RWPE1 (cell line): ENCODE results near the gene CNTNAP1.

ENCODE experiments used
- CTCF ChIA-PET: fragments of 350-600 bp; sonication (Branson Sonifier 250); formaldehyde crosslinking; extraction: SDS; loops from one replicate; lab custom pipeline; 2021; lab: Yijun Ruan, JAX
- POLR2A ChIA-PET: fragments of 400-600 bp; formaldehyde crosslinking; extraction: SDS; loops from one replicate; lab custom pipeline; 2020; ENCODE audit warnings: antibody characterized with exemption; ENCODE audit not compliant: low non-redundant PET; lab: Yijun Ruan, JAX
- DNase-seq: peaks from one replicate; pipeline ENCODE4 v3.0.0; 2012; ENCODE audit warnings: low spot score
- H3K27ac ChIP-seq: fragments of 450-650 bp; 2 replicates; pipeline ENCODE4 v1.5.1; 2017
- TF ChIP-seq, protein P1 (sequence below): fragments of 450-650 bp; conservative IDR thresholded peaks from 2 replicates; pipeline ENCODE4 v1.5.1; 2017; ENCODE audit warnings: low read depth, mild to moderate bottlenecking

Gene CNTNAP1

DNA sequence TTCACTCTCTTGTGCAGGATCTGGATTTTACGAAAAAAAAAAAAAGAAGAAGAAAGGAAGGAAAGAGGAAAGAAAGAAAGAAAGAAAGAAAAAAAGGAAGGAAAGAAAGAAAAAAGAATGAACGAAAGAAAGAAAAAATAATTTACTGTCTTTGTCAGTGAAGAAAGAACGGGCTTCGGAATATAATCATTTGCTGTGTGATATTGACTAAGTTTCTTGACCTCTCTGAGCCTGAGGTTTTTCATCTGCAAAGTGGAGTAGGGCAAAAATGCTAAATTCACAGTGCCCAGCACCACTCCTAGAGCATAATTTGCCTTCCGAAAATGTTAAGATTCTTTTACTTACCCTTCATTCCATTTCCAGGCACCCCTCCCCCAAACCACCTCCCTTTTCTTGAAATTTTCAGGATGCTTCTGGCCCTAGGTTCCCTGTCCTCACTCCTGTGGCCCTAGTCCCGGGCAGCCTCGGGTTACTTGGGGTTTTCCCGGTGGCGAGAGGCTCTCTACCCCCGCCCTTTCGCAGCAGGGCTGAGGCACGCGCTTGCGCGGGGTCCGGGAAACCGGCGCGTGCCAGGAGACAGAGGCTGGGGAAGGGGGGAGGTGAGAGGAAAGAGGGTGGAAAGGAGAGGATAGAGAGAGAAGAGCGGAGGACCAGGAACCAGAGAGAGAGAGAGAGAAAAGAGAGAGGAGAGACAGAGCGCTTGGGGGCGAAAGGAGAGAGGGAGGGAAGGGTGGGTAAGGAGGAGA, at the start of gene CNTNAP1:
Gene CNTNAP1 (plus strand): TSS at position 556 of the 746 bp plus-strand sequence. CDS start 299 bp downstream, outside the sequence.
- POLR2A ChIA-PET: no interaction called here
- peak within 1 kb of the TSS; percentile 99 for H3K27ac ChIP-seq
- TF ChIP-seq, protein P1, sequence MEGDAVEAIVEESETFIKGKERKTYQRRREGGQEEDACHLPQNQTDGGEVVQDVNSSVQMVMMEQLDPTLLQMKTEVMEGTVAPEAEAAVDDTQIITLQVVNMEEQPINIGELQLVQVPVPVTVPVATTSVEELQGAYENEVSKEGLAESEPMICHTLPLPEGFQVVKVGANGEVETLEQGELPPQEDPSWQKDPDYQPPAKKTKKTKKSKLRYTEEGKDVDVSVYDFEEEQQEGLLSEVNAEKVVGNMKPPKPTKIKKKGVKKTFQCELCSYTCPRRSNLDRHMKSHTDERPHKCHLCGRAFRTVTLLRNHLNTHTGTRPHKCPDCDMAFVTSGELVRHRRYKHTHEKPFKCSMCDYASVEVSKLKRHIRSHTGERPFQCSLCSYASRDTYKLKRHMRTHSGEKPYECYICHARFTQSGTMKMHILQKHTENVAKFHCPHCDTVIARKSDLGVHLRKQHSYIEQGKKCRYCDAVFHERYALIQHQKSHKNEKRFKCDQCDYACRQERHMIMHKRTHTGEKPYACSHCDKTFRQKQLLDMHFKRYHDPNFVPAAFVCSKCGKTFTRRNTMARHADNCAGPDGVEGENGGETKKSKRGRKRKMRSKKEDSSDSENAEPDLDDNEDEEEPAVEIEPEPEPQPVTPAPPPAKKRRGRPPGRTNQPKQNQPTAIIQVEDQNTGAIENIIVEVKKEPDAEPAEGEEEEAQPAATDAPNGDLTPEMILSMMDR: no peak
- peak; percentile 51 for DNase-seq
- CTCF ChIA-PET: interaction anchor here (1.9 kb wide), 1 partner anchor 104 kb away, joined by 12 read pairs; the partner anchor contains the start of gene PSMC3IP

DNA sequence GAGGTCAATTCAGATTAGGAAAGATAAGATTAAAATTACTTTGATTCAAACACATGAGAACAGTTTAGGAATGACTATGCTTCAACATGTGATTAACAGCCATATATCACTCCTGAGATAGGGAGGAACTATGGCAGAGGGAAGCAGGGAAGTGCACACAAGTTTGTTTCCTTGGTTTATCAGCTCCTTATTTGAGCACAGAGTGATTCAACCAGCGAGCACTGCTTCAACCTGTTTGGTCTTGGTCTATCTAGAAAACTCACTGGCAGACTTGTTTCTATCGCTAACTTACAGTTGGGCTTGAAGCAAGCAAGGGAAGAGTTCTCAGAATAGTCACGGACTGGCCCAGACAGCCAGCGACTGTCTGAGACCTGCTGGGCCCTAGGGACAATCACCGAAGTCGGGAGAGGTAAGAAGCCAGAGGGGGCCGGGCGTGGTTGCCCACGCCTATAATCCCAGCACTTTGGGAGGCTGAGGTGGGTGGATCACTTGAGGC, 49.3 kb upstream of the CNTNAP1 start:
- H3K27ac ChIP-seq: peak overlapping the region; percentile 54
- no peak for DNase-seq
- CTCF ChIA-PET: no interaction called here
- POLR2A ChIA-PET: interaction anchor here (1.2 kb wide), 1 partner anchor 46 kb away, joined by 4 read pairs; no protein-coding TSS in a partner anchor
- TF ChIP-seq, protein P1: no peak

DNA sequence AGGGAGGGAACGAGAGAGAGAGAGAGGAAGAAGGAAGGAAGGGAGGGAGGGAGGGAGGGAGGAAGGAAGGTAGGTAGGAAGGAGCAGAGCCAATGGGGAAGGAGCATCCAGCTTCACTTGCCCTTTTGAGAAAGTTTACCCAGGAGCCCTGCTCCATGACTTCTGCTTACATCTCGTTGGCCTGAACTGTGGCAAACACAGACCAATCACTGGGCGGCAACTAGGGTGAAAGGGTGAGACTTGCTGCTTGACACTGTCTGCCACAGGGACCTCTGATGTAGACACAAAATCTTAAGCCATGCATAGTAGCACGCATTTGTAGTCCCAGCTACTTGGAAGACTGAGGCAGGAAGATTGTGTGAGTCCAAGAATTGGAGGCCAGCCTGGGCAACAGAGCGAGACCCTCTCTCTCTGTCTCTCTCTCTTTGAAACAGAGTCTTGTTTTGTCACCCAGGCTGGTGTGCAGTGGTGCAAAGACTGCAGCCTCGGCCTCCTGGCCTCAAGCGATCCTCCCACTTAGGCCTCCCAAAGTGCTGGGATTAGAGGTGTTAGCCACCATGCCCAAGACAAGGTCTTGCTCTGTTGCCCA, 42.7 kb upstream of the CNTNAP1 start:
- POLR2A ChIA-PET: interaction anchor here (1.0 kb wide), 1 partner anchor 11 kb away, joined by 6 read pairs; no protein-coding TSS in a partner anchor
- DNase-seq: no peak

DNA sequence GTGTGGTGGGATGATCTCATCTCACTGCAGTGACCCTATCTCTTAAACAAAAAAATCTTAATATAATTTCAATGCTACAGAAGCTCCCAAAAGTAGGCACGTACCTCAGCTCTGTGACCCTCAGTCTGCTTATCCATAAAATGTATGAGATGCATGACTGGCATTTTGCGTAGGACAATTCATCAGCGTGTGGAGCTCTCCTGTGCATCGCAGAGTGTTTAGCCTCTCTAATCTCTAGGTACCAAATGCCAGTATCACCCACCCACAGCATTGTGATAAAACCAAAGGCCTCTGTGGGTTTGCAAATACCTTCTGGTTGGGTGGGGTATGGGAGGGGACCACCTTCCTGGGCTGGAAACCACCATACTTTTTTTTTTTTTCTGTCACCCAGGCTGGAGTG, 42.2 kb upstream of the CNTNAP1 start:
- ChIA-PET CTCF (interaction anchor here (0.7 kb wide), 1 partner anchor 18 kb away, joined by 4 read pairs; no protein-coding TSS in a partner anchor), POLR2A (interaction anchor here (1.0 kb wide), 1 partner anchor 11 kb away, joined by 6 read pairs; no protein-coding TSS in a partner anchor)
- no peak for DNase-seq
- TF ChIP-seq, protein P1: no peak
- H3K27ac ChIP-seq: no peak overlapping the region

More for the DNA sequence above, 42.7 kb upstream of the CNTNAP1 start:
- TF ChIP-seq, protein P1: no peak
- CTCF ChIA-PET: no interaction called here
- no peak overlapping the region for H3K27ac ChIP-seq

DNA sequence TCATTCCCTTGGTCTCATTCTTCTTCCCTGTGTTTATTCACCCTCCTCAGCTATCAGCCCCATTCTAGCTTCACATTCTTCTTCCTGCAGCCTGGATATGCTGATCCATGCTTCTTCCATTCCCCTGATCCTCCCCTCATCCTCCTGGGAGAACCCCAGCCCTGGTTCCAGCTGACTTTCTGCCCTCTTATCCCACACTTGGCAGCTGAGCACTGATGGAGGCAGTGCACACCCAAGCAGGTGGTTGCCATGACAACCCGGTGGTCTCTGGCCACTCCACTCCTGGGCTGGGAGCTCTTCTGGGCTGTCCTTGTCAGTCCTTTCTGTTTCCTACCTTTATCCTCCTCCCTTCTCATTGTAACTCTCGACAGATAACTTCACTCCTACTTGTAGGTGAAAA, 40.0 kb upstream of the CNTNAP1 start:
- no peak overlapping the region for H3K27ac ChIP-seq
- CTCF ChIA-PET: no interaction called here
- no peak for DNase-seq
- POLR2A ChIA-PET: interaction anchor here (0.7 kb wide), 1 partner anchor 17 kb away, joined by 4 read pairs; no protein-coding TSS in a partner anchor
- TF ChIP-seq, protein P1: no peak

DNA sequence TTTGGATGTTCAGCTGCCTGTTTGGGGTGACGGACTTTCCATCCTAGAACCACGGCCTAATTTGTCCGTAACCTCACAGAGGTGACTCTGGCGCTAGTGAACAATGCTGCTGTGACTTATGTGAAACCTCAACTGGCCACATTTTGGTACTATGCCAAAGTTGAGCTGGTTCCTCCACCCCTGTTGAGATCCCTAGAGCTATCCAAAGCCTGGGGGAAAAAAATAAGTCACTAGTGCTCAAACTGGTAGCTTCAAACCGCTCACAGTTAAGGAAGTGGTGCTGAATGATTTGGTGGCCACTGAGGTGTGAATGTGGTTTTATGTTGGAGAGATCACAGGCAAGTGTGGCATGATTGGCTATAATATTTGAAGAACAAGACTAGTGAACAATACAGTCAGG, 34.6 kb upstream of the CNTNAP1 start:
- POLR2A ChIA-PET: no interaction called here
- no peak overlapping the region for H3K27ac ChIP-seq
- no peak for DNase-seq
- TF ChIP-seq, protein P1: no peak
- CTCF ChIA-PET: interaction anchor here (0.6 to 0.8 kb wide), 3 partner anchors 9 to 29 kb away, joined by 3 to 5 read pairs (median 4); no protein-coding TSS in a partner anchor
